Thoracic aorta (tissue), 2 donors: ENCODE data around the gene N4BP2. TPM values are rescaled to one million over a fixed set of nuclear protein-coding genes. Genes with fewer than 3 reads are reported as not detected.
"Not testable (repeated sequence)": the region's sequence is repeated elsewhere in the genome, so short reads cannot be mapped to it uniquely, and the experiment has no call there.

Source experiments
- ATAC-seq: fragments of 150-250 bp; one replicate; pipeline ENCODE4 v1.8.0; 2017; ENCODE audit warnings: low read depth; ENCODE audit not compliant: insufficient number of reproducible peaks, low FRiP score
- DNase-seq: peaks from one replicate; pipeline ENCODE4 v3.0.0-alpha.2; 2020; ENCODE audit warnings: low spot score
- H3K27ac ChIP-seq, 2 donors: fragments of 200-600 bp; sonication (generic); 1 replicate in 1 of 2; 2 replicates in 1 of 2; pipeline ENCODE4 v1.5.1; 2016; ENCODE audit warnings: mild to moderate bottlenecking in 2 of 2, moderate library complexity in 2 of 2
- H3K27me3 ChIP-seq: fragments of 200-600 bp; sonication (generic); replicated peaks from 2 replicates; pipeline ENCODE4 v1.6.0; 2016; ENCODE audit warnings: mild to moderate bottlenecking; ENCODE audit not compliant: insufficient read depth
- H3K36me3 ChIP-seq: fragments of 200-600 bp; sonication (generic); one replicate; pipeline ENCODE4 v1.5.1; 2016
- H3K4me1 ChIP-seq, 2 donors: fragments of 200-600 bp; sonication (generic); 1 replicate in 1 of 2; 2 replicates in 1 of 2; pipeline versions ENCODE4 v1.5.1 to v1.6.0; 2016; ENCODE audit warnings: low read depth in 2 of 2, mild to moderate bottlenecking in 1 of 2; ENCODE audit not compliant: control insufficient read depth in 1 of 2
- H3K4me3 ChIP-seq: fragments of 200-600 bp; sonication (generic); 2 replicates; pipeline ENCODE4 v1.5.1; 2016; ENCODE audit warnings: mild to moderate bottlenecking
- H3K9me3 ChIP-seq: fragments of 200-600 bp; sonication (generic); 2 replicates; pipeline ENCODE4 v1.5.1; 2016
- CTCF ChIP-seq: fragments of 200-600 bp; sonication (generic); IDR thresholded peaks from one replicate; pipeline ENCODE4 v1.5.1; 2019; ENCODE audit warnings: antibody characterized with exemption
- total RNA-seq, 2 donors: library from RNA; depleted of rRNA; stranded (reverse); fragments of >200 nt; gene quantifications; one replicate each; pipeline versions ENCODE4 v1.1.0 to v1.2.3, GENCODE V29; 2016

N4BP2 gene
- total RNA-seq, result 10 to 100 TPM in 1 of 2 donors, 1 to 10 TPM in 1; 5.4 to 10.9 TPM

- Histone ChIP-seq H3K4me3 (peak within 1 kb of the TSS; percentile 98), H3K9me3 (no peaks in the 10 kb centered on the region), H3K4me1 (peaks cover 13 to 28% of the 10 kb centered on the region in 2 donors), H3K36me3 (no peaks in the 10 kb centered on the region), H3K27ac (peak within 1 kb of the TSS; percentile 99), H3K27me3 (no peaks in the 10 kb centered on the region)
- peak; percentile 66 for TF ChIP-seq CTCF
- ATAC-seq (peak; percentile 70), DNase-seq (peak; percentile 19)
These were observed at the start of gene N4BP2 for GRCh38 chr4:40056716-40057585. N4BP2 (plus strand) TSS chr4:40056850; CDS start chr4:40097341, 40,491 bp downstream.

- H3K27ac ChIP-seq, result no peak overlapping the region
- no peaks in the 10 kb centered on the region for H3K4me1 ChIP-seq
- no peaks in the 10 kb centered on the region for H3K9me3 ChIP-seq
- no peak for ATAC-seq
- no peaks in the 10 kb centered on the region for H3K27me3 ChIP-seq
- no peak overlapping the region for H3K4me3 ChIP-seq
- DNase-seq, result no peak
- H3K36me3 ChIP-seq, result no peaks in the 10 kb centered on the region
- TF ChIP-seq CTCF, result no peak
These were observed 40.6 kb upstream of the N4BP2 start for GRCh38 chr4:40016007-40016406.

- no peak for TF ChIP-seq CTCF
- no peak for ATAC-seq
- H3K4me3 ChIP-seq, result no peak overlapping the region
These were observed 36.4 kb upstream of the N4BP2 start for GRCh38 chr4:40020221-40020620.

DNA sequence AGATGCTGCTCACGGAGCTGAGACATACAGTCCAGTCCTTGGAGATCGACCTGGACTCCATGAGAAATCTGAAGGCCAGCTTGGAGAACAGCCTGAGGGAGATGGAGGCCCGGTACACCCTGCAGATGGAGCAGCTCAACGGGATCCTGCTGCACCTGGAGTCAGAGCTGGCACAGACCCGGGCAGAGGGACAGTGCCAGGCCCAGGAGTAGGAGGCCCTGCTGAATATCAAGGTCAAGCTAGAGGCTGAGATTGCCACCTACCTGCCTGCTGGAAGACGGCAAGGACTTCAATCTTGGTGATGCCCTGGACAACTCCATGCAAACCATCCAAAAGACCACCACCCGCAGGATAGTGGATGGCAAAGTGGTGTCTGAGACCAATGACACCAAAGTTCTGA lies 35.5 kb upstream of the N4BP2 start:
- H3K4me1 ChIP-seq, H3K9me3 ChIP-seq, H3K4me3 ChIP-seq, H3K27ac ChIP-seq, H3K36me3 ChIP-seq, ATAC-seq, DNase-seq, H3K27me3 ChIP-seq: not testable (repeated sequence)

More at GRCh38 chr4:40020221-40020620, 36.4 kb upstream of the N4BP2 start:
- Histone ChIP-seq H3K27ac (no peak overlapping the region), H3K36me3 (no peaks in the 10 kb centered on the region), H3K9me3 (no peaks in the 10 kb centered on the region), H3K27me3 (no peaks in the 10 kb centered on the region), H3K4me1 (no peaks in the 10 kb centered on the region)
- no peak for DNase-seq

- H3K4me3 ChIP-seq, ATAC-seq, H3K27ac ChIP-seq, H3K9me3 ChIP-seq, H3K36me3 ChIP-seq, DNase-seq, H3K27me3 ChIP-seq, H3K4me1 ChIP-seq: not testable (repeated sequence)
These were observed 32.6 kb upstream of the N4BP2 start for GRCh38 chr4:40024049-40024448.

- no peak for DNase-seq
- H3K27me3 ChIP-seq, result no peaks in the 10 kb centered on the region
- no peaks in the 10 kb centered on the region for H3K4me1 ChIP-seq
- no peak overlapping the region for H3K4me3 ChIP-seq
- no peak for ATAC-seq
- H3K9me3 ChIP-seq, result no peaks in the 10 kb centered on the region
- no peaks in the 10 kb centered on the region for H3K36me3 ChIP-seq
- H3K27ac ChIP-seq, result no peak overlapping the region
- no peak for TF ChIP-seq CTCF
These were observed 23.9 kb upstream of the N4BP2 start for GRCh38 chr4:40032785-40033184.
